NT2/D1 (cell line): ENCODE results near the gene FPR2.

ENCODE experiments used
- SUZ12 ChIP-seq: IDR thresholded peaks from 2 replicates; pipeline ENCODE4 v1.6.1; 2011; ENCODE audit not compliant: insufficient read length, insufficient read depth; ENCODE audit errors: extremely low read depth
- ZNF274 ChIP-seq: IDR thresholded peaks from 2 replicates; pipeline ENCODE4 v1.6.1; 2011; ENCODE audit warnings: mild to moderate bottlenecking, low read depth, low read length

DNA sequence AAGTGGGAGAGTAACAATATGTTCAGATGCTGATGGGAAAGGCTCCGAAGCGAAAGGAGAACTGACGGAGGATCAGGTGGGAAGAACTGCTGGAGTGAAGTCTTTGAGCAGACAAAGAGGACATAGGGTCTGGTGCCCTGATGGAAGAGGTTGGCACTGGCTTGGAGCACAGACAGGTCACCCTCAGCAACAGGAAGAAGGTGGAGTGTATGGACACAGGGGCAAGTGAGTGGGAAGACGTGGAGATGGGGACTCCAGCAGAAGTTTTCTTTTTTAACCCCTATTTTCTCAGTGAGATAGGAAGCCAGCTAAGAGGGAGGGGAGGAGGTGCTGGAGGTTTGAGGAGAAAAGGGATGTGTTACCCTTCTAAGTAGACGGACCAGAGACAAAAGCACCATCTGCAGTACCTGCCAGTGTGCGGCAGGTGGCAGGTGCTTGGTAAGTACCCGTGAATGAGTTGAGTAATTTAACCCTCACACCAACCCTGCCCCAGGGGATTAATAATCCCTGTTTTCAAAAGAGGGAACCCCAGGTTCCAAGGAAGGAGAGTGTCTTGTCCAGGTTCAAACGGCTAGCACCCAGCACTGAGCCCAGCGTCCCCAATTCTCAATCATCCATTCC lies 48.4 kb upstream of the FPR2 start:
- TF ChIP-seq ZNF274 (no peak), SUZ12 (no peak)
